GM23248 (cell line): ENCODE data around the gene ESYT2. TPM values are rescaled to one million over a fixed set of nuclear protein-coding genes. Genes with fewer than 3 reads are reported as not detected.
"Not testable (repeated sequence)": the region's sequence is repeated elsewhere in the genome, so short reads cannot be mapped to it uniquely, and the experiment has no call there.

Experiments
- DNase-seq: peaks from one replicate; pipeline ENCODE4 v3.0.0-alpha.2; 2015
- H2AFZ ChIP-seq: fragments of 200-600 bp; sonication (generic); 2 replicates; pipeline ENCODE4 v1.6.1; 2016; ENCODE audit warnings: antibody characterized with exemption
- H3F3A ChIP-seq: fragments of 200-600 bp; sonication (generic); 2 replicates; pipeline ENCODE4 v1.6.1; 2016; ENCODE audit warnings: mild to moderate bottlenecking, antibody characterized with exemption, mixed run types; ENCODE audit not compliant: insufficient read depth
- H3K27ac ChIP-seq: fragments of 200-600 bp; sonication (generic); 2 replicates; pipeline ENCODE4 v1.5.1; 2016; ENCODE audit warnings: mild to moderate bottlenecking
- H3K27me3 ChIP-seq: fragments of 200-600 bp; sonication (generic); replicated peaks from 2 replicates; pipeline ENCODE4 v1.6.1; 2016; ENCODE audit warnings: mild to moderate bottlenecking; ENCODE audit not compliant: insufficient read depth
- H3K36me3 ChIP-seq: fragments of 200-600 bp; sonication (generic); 2 replicates; pipeline ENCODE4 v1.6.1; 2016; ENCODE audit warnings: low read depth, mild to moderate bottlenecking
- H3K4me1 ChIP-seq: fragments of 200-600 bp; sonication (generic); 2 replicates; pipeline ENCODE4 v1.6.1; 2016; ENCODE audit warnings: mild to moderate bottlenecking; ENCODE audit not compliant: insufficient read depth
- H3K4me2 ChIP-seq: fragments of 200-600 bp; sonication (generic); one replicate; pipeline ENCODE4 v1.6.1; 2016; ENCODE audit warnings: mild to moderate bottlenecking; ENCODE audit not compliant: unreplicated experiment
- H3K4me3 ChIP-seq: fragments of 200-600 bp; sonication (generic); 2 replicates; pipeline ENCODE4 v1.5.1; 2016; ENCODE audit warnings: mild to moderate bottlenecking
- H3K79me2 ChIP-seq: fragments of 200-600 bp; sonication (generic); 2 replicates; pipeline ENCODE4 v1.6.1; 2016; ENCODE audit warnings: mild to moderate bottlenecking; ENCODE audit not compliant: insufficient read depth
- H3K9ac ChIP-seq: fragments of 200-600 bp; sonication (generic); 2 replicates; pipeline ENCODE4 v1.6.1; 2016; ENCODE audit warnings: mild to moderate bottlenecking
- H3K9me2 ChIP-seq: fragments of 200-600 bp; sonication (generic); 2 replicates; pipeline ENCODE4 v1.6.1; 2016; ENCODE audit warnings: mixed run types, mild to moderate bottlenecking, moderate library complexity; ENCODE audit not compliant: insufficient read depth
- H3K9me3 ChIP-seq: fragments of 200-600 bp; sonication (generic); one replicate; pipeline ENCODE4 v1.6.1; 2017; ENCODE audit warnings: low read depth
- H4K20me1 ChIP-seq: fragments of 200-600 bp; sonication (generic); 2 replicates; pipeline ENCODE4 v1.6.0; 2016; ENCODE audit not compliant: insufficient read depth
- EZH2 ChIP-seq: fragments of 200-600 bp; sonication (generic); IDR thresholded peaks from 2 replicates; pipeline ENCODE4 v1.6.1; 2018; ENCODE audit warnings: antibody characterized with exemption, mild to moderate bottlenecking; ENCODE audit not compliant: insufficient read depth, poor library complexity, severe bottlenecking
- EZH2phosphoT487 ChIP-seq: fragments of 200-600 bp; sonication (generic); IDR thresholded peaks from 2 replicates; pipeline ENCODE4 v1.6.1; 2018; ENCODE audit warnings: antibody characterized with exemption, moderate library complexity, mild to moderate bottlenecking, low read depth; ENCODE audit not compliant: insufficient read depth
- WGBS, 2 experiments: methylation state at CpG; one replicate each; pipeline ENCODE4 v1.1.6; 2015 to 2017; ENCODE audit warnings: low lambda C conversion rate in 2 of 2, low coverage in 1 of 2; ENCODE audit errors: missing lambda C conversion rate in 2 of 2; 5-methylcytosine and 5-hydroxymethylcytosine counted together
- in situ Hi-C: fragments of 300-500 bp; cut with MboI; formaldehyde crosslinking; loops from 2 replicates; pipeline ENCODE4 v1.15.0; 2020
- polyA plus RNA-seq: library from polyadenylated mRNA; unstranded; fragments of >200 nt; fragmentation: Nextera tagmentation; extraction: Ambion mirVana; gene quantifications from 2 replicates; pipeline ENCODE4 v1.2.1, GENCODE V29; 2016
- total RNA-seq: library from RNA; depleted of rRNA; stranded (reverse); fragments of >200 nt; shearing (Covaris generic); gene quantifications from 2 replicates; pipeline ENCODE4 v1.2.3, GENCODE V29; 2014

Gene ESYT2
- total and polyA plus RNA-seq, 2 experiments from 2014 or later = 49.9 to 129 TPM

DNA sequence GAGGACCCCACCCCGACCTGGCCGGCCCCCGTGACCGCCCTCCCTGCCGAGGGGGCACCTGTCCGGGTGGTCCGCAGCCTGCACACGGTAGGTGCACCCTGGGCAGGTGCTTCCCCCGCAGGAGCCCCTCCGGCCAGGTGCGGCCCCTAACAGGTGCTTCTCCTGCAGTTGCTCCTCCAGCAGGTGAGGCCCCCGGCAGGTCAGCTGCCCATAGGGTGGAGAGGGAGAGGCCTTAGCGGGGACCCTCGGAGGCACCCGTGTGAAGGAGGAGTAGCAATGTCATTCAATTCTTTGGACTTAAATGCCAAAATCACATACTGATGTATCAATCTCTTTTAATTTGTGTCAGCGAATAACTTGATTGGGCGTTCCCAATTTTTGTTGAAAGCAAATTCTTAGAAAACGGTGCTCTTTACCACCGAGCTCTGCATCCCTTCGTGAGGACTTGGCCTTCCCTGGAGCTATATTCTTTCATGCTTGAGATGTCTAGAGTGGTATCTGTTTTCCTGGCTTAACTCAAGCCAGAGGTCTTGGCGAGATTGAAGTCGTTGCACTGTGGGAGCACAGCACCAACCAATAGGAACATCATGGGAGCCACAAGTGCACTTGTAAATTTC lies 124.0 kb downstream of the ESYT2 start:
- H3K36me3 ChIP-seq = no peaks in the 10 kb centered on the region
- peak overlapping the region; percentile 77 for H3K4me2 ChIP-seq
- DNase-seq = peak; percentile 19
- H3F3A ChIP-seq = no peaks in the 10 kb centered on the region
- H3K9ac ChIP-seq = peak overlapping the region; percentile 90
- H3K79me2 ChIP-seq = peaks cover 41% of the 10 kb centered on the region
- in situ Hi-C loops = no loop called here
- no peaks in the 10 kb centered on the region for H4K20me1 ChIP-seq
- H3K27me3 ChIP-seq = no peaks in the 10 kb centered on the region
- no peaks in the 10 kb centered on the region for H3K9me3 ChIP-seq
- H3K4me3 ChIP-seq = peak overlapping the region; percentile 72
- 4 to 5% methylated on average over 17 to 22 of the region's 22 CpGs for WGBS, 2 experiments
- peak overlapping the region; percentile 86 for H2AFZ ChIP-seq
- peaks cover 12% of the 10 kb centered on the region; the same call in 1 of the 2 replicates for H3K4me1 ChIP-seq
- H3K9me2 ChIP-seq = no peaks in the 10 kb centered on the region
- no peak overlapping the region for H3K27ac ChIP-seq
- TF ChIP-seq EZH2phosphoT487 (no peak), EZH2 (no peak)

DNA sequence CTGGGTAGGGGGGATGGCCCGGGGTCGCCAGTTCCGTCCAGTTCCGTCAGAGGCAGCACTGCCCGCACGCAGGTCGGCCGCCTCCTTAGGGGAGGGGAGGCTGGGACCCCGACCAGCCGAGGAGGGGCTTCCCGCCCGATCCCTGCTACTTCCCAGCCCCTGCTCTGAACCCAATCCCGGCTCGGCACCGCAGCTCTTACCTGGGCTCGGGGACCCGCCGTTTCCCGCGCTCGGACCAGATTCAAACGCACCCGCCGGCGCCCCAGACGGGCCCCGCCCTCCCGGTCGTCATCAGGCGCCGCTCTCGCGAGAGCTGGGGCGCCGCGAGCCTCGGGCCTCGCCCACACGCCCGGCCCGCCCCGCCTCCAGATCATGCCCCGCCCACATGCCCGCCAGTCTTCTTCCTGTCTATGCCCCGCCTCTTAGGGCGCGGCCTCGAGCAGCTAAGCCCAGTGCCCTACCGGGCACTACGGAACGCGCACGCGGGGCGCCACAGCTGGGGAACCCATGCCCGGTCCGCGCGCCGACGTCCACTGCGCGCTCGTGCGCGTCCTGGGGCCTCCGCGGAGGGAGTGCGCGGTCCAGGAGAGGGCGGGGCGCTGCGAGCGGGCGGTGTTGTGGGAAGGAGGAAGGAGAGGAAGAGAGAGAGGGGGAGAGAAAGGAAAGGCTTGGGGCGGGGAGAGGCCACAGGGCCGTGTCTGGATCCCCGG lies 124.6 kb downstream of the ESYT2 start, which contains the start of gene NCAPG2:
NCAPG2 (minus strand) TSS at position 281 of the 710 bp plus-strand sequence. CDS start 2,905 bp downstream, outside the sequence.
- Histone ChIP-seq H3K4me3 (peak within 1 kb of the TSS; percentile 72), H3K9me3 (no peaks in the 10 kb centered on the region), H2AFZ (peak within 1 kb of the TSS; percentile 87), H4K20me1 (no peaks in the 10 kb centered on the region), H3K27me3 (no peaks in the 10 kb centered on the region), H3K4me1 (peaks cover 11% of the 10 kb centered on the region; the same call in 1 of the 2 replicates), H3K9me2 (no peaks in the 10 kb centered on the region), H3K27ac (0 out of 2 replicates have a peak within 1 kb of the TSS, but pooled peaks have one; percentile 9), H3F3A (no peaks in the 10 kb centered on the region), H3K4me2 (peak within 1 kb of the TSS; percentile 84), H3K36me3 (no peaks in the 10 kb centered on the region), H3K9ac (peak within 1 kb of the TSS; percentile 90), H3K79me2 (peaks cover 48% of the 10 kb centered on the region)
- WGBS, 2 experiments = 0 to 1% methylated on average over 47 to 65 of the region's 78 CpGs
- TF ChIP-seq EZH2 (no peak), EZH2phosphoT487 (no peak)
- in situ Hi-C loops = no loop called here
- DNase-seq = peak; percentile 99

DNA sequence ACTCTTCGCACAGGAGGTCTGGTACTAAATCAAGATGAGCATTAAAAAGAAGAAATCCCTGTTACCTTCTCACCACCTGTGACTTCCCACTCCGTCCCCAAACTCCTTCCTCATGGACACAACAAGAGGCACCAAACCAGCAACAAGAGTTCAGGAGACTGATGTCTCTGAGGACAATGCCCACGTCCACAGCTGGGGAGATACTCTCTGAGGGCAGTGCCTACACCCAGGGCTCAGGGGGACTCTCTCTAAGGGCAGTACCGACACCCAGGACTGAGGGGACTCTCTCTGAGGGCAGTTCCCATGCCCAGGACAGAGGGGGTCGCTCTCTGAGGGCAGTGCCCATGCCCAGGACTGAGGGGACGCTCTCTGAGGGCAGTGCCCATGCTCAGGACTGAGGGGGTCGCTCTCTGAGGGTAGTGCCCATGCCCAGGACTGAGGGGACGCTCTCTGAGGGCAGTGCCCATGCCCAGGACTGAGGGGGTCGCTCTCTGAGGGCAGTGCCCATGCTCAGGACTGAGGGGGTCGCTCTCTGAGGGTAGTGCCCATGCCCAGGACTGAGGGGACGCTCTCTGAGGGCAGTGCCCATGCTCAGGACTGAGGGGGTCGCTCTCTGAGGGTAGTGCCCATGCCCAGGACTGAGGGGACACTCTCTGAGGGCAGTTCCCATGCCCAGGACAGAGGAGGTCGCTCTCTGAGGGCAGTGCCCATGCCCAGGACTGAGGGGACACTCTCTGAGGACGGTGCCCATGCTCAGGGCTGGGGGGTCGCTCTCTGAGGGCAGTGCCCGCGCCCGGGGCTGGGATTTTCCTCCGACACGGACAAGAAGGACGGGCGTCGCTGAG lies 125.4 kb downstream of the ESYT2 start:
- H3K27me3 ChIP-seq, H3F3A ChIP-seq, in situ Hi-C loops, H4K20me1 ChIP-seq, DNase-seq, H3K9me2 ChIP-seq, H3K9me3 ChIP-seq, H3K36me3 ChIP-seq: not testable (repeated sequence)
- peaks cover 56% of the 10 kb centered on the region for H3K79me2 ChIP-seq
- peak overlapping the region; percentile 72 for H3K4me3 ChIP-seq
- H3K4me1 ChIP-seq = peaks cover 11% of the 10 kb centered on the region; the same call in 1 of the 2 replicates
- WGBS, 2 experiments = 16 to 38% methylated on average over 9 to 21 of the region's 23 CpGs
- H2AFZ ChIP-seq = peak overlapping the region; percentile 87
- H3K27ac ChIP-seq = 0 out of 2 replicates have a peak overlapping the region, but pooled peaks have one; percentile 9
- peak overlapping the region; percentile 90 for H3K9ac ChIP-seq
- peak overlapping the region; percentile 84 for H3K4me2 ChIP-seq

DNA sequence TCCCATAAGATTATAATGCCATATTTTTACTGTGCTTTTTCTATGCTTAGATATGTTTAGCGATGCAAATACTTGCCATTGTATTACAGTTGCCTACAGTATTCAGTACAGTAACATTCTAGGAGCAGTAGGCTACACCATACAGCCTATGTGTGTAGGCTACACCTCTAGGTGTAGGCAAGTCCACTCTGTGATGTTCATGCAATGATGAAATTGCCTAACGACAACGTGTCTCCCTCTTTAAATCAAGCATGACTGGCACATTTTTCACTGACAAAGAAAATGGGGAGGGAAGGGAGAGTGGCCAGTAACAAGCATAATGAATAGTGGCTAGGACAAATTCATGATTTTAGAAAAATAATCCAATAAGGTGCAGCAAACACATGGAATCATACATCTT lies 126.4 kb downstream of the ESYT2 start:
- Histone ChIP-seq H3F3A (no peaks in the 10 kb centered on the region), H3K4me3 (peak overlapping the region; percentile 72; the same call in 1 of the 2 replicates), H3K9me2 (no peaks in the 10 kb centered on the region), H4K20me1 (no peaks in the 10 kb centered on the region), H3K9ac (peak overlapping the region; percentile 90; the same call in 1 of the 2 replicates), H2AFZ (no peak overlapping the region), H3K4me1 (peaks cover 11% of the 10 kb centered on the region; the same call in 1 of the 2 replicates), H3K27ac (no peak overlapping the region), H3K4me2 (peak overlapping the region; percentile 84), H3K9me3 (no peaks in the 10 kb centered on the region), H3K27me3 (no peaks in the 10 kb centered on the region), H3K36me3 (no peaks in the 10 kb centered on the region), H3K79me2 (peaks cover 65% of the 10 kb centered on the region)
- no peak for TF ChIP-seq EZH2
- TF ChIP-seq EZH2phosphoT487 = no peak
- 35 to 38% methylated on average over 3 of the region's 3 CpGs for WGBS, 2 experiments
- DNase-seq = no peak
- in situ Hi-C loops = no loop called here
